K562 treated with DMSO at 1 percent for 24 hours (cell line): ENCODE data around the gene IL2RA. TPM values are rescaled to one million over a fixed set of nuclear protein-coding genes. Genes with fewer than 3 reads are reported as not detected.

Source experiments
- total RNA-seq: library from RNA; unstranded; fragments of 300-600 nt; gene quantifications from 2 replicates; pipeline ENCODE4 v1.2.3, GENCODE V29; 2022; ENCODE audit warnings: low read depth; ENCODE audit not compliant: insufficient read depth

Gene IL2RA
- 0.20 and 0.69 TPM in 2 replicates for total RNA-seq

GRCh38 chr10:6062101-6062771, at the start of gene IL2RA:
TSS of gene IL2RA (minus strand) at chr10:6062367. CDS start at chr10:6062151, 216 bp downstream.

GRCh38 chr10:6088721-6089333, 26.7 kb upstream of the IL2RA start, which contains the start of gene RBM17:
TSS of gene RBM17 (plus strand) at chr10:6089034. CDS start at chr10:6097066, 8,032 bp downstream.

DNA sequence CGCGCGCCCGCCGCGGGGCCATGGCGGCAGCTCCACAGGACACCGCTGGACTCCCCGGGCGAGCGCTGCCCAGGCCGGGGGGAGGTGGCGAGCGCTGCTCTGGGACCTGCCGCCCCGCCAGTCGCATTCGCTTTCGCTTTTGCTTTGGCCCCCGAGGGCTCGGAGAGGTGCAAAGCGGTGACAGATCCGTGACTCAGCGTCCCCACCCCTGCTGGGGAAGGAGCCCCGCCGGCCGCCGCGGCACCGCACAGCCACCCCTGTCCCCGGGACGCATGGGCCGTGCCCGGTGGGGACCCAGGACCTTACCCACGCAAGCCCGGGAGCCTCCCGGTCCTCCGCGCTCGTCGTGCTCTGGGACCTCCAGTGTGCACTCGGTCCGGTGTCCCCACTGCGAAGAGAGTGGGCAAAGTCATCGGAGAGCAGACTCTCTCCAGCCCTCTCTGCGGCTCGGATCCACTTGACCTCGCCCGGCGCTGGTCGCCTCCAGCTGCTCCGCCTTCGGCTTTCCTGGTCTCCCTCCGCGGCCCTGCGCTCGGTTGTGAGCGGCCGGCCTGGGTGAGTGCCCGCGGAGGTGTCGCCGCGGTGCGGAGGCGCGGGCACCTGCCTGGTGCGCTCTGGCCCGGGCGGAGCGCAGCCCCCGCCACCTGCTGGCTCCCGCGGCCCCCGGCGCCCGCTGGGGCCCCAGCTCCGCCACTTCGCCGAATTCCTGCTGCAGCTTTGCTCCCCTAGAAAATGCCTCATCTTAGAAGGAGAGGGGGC, 84.5 kb downstream of the IL2RA start, which contains the start of gene IL15RA:
TSS of gene IL15RA (minus strand) at position 73 of the 759 bp plus-strand sequence. CDS start at position 22, 51 bp downstream.

Other genes starting within 250 kb of the IL2RA start
- gene GDI2, start 248.9 kb downstream of the IL2RA start, total RNA-seq: 138 and 160 TPM in 2 replicates
- 5.9 and 6.9 TPM in 2 replicates for gene ANKRD16, start 172.5 kb downstream of the IL2RA start, total RNA-seq
- 79.3 and 82.9 TPM in 2 replicates for gene FBH1, start 172.1 kb downstream of the IL2RA start, total RNA-seq
- 38.2 and 41.2 TPM in 2 replicates for gene IL15RA, start 84.8 kb downstream of the IL2RA start, total RNA-seq
- 50.0 and 78.8 TPM in 2 replicates for gene RBM17, start 26.7 kb upstream of the IL2RA start, total RNA-seq
- 20.6 and 21.5 TPM in 2 replicates for gene PFKFB3, start 140.6 kb upstream of the IL2RA start, total RNA-seq